ENCODE data around the gene SLC10A1.
"Not testable (repeated sequence)": the region's sequence is repeated elsewhere in the genome, so short reads cannot be mapped to it uniquely, and the experiment has no call there.

Gene SLC10A1

DNA sequence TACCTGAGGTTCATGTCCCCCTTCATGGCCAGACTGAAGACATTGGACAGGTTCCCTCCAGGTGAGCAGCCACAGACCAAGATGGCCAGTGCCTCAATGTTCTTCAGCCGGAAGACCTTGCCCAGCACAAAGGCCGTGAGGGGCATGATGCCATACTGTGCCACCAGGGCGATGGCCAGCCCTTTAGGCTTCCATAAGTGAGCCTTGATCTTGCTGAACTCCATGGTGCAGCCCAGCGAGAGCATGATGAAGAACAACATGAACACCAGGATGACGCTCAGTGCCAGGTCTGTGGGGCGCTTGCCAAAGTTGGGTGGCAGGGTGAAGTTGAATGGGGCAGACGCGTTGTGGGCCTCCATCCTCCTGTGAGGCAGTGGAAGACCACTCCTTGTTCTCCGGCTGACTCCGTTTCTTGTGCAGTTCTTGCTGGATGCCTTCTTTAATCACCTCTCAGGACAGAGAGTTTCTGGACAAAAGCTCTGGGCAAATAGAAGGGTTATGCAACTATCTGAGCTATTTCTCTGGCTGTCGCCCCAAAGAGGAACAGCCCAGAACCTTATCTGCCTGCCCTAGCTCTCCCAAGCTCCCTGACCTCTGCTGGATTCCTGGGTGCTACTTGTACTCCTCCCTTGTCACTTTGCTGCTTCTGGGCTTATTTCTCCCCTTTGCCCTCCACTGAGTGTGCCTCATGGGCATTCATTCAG is at the start of gene SLC10A1:
Gene SLC10A1, minus strand, starts transcription at position 445 of the 704 bp plus-strand sequence. Its CDS starts 86 bp downstream, at position 359.
- DNase-seq (ENCODE audit: low read depth): no peak

DNA sequence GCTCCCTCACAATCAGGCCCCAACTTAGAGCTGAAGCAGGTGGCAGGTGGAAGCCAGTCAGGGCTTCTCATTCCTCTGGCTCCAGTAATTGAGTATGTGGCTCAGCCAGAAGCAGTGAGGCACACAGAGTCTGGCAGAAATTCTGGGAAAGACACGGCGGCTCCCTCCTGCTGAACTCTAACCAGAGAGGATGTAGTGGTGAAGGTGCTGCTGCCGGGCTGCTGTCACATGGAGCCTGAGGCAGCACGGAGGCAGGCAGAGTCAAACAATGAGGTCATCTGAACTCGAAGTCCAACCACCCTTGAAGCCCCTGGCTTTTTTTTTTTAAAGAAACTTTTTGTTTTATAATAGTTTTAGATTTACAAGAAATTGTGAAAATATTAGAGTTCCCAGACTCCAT is 48.7 kb upstream of the SLC10A1 start:
- DNase-seq (ENCODE audit: low read depth): no peak

DNA sequence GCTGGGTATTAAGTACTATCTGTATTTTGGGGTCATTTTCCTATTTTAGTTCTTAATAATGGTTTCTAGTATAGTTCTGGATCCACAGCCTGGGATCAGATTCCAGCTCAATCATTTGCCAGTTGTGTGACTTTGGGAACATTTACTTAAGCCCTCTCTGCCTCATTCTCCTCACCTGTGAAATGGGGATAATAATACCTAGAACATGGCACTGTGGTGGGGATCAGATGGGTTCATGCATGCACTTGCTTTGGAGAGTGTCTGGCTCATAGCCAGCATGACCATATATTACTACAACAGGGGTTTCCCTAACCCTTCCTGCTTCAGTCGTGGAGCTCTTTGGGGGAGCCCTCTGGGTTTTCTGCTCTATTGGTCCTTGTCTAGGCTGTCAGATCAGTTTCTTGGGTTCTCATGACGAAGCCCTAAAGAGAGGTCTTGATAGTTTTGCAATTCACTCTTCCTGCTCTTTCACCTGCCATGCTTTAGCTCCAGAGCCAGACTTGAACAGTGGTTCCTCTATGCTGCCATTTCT is 48.1 kb upstream of the SLC10A1 start:
- no peak for DNase-seq (ENCODE audit: low read depth)

DNA sequence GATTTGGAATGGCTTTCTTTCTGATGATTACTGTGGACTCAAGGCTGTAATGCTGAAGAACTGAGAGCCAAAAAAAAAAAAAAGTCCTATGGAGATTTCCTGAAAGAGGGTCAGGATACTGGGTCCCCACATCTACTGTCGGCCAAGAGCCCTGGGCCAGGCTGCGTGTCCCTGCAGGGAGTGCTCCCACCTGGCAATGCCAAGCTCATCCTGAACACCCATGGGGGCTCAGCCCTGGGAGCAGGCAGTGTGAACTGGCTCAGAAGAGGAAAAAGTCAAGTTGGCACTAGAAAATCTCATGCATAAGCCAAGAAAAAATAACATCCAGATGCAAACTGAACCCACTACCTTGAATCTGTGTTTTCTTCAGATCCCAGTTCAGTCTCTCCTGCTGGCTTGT is 47.1 kb upstream of the SLC10A1 start:
- no peak for DNase-seq (ENCODE audit: low read depth)

DNA sequence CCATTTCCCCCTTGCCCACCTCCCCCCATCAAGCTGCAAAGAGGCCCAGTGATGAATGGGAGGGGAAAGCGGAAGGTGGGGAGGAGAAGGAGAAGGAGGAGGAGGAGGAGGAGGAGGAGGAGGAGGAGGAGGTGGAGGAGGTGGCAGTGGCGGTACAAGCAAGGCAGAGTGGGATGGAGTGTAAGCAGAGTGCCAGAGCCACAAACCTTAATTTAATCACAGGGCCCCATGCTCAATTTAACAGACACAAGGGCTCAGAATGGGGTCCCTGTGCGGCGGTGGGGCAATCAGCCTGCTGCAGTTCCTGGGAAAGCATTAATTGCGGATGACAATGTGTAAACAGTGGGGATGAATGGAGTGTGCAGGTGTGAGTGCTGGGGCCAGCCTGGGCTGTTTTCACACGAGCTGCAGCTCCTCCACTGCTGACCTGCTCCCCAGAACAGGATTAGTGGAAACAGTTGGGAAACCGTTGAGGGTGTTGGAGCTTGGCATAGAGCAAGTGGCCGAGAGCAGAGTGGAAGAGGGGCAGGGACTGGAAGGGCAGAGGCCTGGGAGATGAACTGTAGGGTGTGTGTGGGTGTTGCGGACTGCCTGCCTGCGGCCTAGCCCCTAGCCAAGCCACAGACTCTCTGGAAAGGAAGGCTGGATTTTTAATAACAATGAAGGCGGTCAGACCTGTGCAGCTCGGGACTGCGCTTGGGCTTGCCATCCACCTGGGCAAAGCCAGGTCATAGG is 45.8 kb upstream of the SLC10A1 start:
- DNase-seq (ENCODE audit: low read depth): no peak

DNA sequence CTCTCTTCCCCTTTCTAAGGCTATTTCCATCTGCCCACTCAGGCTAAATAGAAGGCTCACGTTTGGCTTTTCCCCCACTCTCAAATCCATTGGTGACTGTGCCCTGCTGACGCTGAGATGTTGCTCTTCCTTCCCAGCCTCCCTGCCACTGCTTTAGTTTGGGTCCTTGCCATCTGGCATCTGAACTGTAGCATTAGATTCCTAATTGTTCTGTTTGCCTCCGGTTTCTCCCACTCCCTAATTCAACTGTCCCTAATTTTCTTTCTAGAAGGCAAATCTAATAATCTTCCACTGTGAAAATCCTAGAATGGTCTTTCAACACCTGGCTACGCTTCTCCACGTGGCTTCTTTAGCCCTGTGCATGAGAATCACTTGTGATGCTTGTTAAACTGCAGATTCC is 44.6 kb upstream of the SLC10A1 start:
- DNase-seq (ENCODE audit: low read depth): no peak

DNA sequence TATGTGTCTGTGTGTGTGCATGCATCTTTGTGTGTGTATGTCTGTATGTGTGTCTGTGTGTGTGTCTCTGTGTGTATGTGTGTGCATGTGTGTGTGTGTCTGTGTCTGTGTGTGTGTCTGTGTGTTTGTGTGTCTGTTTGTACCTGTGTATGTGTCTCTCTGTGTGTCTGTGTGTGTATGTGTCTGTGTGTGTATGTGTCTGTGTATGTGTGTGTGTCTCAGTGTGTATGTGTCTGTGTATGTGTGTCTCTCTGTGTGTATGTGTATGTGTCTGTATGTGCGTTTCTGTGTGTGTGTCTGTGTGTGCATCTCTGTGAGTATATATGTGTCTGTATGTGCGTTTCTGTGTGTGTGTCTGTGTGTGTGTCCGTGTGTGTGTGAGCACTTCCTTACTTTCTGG is 42.6 kb upstream of the SLC10A1 start:
- DNase-seq (ENCODE audit: low read depth): no peak

DNA sequence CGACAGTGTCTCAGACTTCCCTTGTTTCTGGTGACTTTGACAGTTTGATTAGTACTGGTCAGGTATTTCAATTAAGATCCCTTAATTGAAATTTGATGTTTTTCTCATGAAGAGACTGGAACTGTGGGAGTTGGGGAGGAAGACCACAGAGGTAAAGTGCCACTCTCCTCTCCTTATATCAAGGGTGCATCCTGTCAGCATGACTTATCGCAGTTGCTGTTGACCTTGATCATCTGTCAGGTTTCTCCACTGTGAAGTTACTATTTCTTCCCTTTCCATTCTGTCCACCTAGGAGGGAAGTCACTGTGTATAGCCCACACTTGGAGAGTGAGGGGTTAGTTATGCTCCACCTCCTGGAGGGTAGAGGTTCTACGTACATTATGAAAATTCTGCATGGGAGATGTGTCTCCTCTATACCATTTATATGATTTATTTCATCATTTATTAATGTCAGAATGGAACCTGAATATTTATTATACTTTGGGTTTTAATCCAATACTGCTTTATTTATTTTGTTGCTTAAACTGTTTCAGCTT is 41.9 kb upstream of the SLC10A1 start:
- DNase-seq (ENCODE audit: low read depth): no peak

DNA sequence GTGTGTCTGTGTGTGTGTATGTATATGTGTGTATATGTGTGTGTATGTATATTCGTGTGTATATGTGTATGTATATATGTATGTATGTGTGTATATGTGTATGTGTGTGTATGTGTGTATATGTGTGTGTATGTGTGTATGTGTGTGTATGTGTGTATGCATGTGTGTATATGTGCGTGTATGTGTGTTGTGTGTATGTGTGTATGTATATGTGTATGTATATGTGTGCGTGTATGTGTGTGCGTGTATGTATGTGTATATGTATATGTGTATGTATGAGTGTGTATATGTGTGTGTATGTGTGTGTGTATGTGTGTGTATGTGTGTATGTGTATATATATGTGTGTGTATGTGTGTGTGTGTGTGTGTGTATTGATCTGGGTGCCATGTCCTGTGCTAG is 31.8 kb upstream of the SLC10A1 start:
- DNase-seq (ENCODE audit: low read depth): no peak

DNA sequence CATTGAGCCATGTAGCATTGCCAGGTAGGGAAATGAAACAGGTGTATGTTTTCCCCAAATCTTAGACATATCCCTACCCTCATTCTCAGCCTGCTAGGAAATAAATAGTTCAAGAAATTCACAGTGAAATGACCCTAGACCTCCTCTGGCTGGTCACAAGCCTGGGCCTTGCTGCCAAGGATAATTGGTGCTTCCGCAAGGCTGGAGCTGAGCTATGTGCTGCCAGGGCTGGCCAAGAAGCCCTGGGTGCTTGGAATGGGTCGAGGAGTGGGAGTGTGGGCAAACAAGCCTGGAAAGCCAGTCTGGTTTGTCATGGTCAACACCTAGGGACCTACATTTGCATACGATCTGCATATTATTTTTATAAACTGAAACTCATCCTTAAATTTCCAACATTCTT is 31.3 kb upstream of the SLC10A1 start:
- no peak for DNase-seq (ENCODE audit: low read depth)

DNA sequence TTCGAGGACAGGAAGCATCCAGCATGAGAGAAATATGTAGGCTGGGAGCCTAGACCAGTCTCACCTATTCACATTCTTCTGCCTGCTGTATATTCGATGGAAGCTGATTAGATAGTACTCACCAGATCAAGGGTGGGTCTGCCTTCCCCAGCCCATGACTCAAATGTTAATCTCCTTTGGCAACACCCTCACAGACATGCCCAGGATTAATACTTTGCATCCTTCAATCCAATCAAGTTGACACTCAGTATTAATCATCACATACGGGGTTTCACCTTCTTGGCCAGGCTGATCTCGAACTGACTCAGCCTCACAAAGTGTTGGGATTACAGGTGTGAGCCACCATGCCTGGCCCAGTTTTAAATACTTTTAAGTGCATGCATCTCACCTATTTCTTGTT is 30.5 kb upstream of the SLC10A1 start:
- DNase-seq (ENCODE audit: low read depth): no peak

DNA sequence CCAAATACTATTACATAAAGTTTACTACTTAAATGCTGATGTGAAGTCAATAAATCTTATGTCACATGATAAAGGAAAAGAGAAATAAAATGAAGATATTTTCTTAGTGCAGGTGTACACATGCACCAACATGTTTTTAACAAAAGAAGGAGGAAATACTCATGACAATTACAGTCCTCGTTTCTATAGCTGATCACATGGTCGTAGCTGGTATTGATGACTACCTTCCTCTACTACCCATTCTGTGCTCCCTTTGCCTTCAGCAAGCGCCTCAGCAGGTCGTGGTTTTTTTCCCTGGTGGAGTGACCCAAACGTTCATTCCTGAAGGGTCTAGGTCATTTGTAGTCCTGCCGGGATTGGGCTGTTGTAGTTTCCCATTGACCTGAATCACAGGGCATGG is 25.4 kb upstream of the SLC10A1 start:
- no peak for DNase-seq (ENCODE audit: low read depth)

DNA sequence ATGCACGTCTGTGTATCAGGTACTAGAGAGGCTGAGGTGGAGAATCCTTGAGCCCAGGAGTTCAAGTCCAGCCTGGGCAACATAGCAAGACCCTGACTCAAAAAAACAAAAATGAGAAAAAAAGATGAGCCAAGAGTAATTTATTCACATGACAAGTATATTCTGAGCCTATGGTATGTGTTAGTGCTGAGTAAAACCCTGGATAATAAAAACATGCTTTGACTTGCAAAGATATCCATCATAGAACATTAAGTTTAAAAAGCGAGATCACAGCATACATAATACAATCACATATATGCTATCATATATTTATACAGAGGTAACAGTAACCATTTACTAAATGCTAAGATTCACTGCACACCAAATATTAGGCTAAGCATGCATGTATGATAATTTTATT is 23.9 kb upstream of the SLC10A1 start:
- DNase-seq (ENCODE audit: low read depth): no peak

DNA sequence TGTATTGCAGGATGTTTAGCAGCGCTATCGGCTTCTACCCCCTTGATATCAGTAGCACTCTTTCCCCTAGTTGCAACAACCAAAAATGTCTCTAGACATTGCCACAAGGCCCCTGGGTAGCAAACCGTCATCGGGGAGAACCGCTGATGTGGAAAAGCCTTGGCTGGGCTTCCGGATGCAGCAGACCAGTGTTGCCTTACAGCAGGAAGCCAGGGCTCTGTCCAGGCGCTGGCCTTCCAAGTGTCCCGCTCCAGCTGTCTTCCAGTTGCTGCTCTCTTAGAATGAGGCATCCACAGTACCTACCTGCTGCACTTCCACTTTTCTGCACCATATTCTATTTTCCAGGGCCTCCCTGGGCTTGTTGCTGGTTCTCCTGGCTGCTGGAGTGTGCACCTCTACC is 22.6 kb upstream of the SLC10A1 start:
- DNase-seq (ENCODE audit: low read depth): no peak

DNA sequence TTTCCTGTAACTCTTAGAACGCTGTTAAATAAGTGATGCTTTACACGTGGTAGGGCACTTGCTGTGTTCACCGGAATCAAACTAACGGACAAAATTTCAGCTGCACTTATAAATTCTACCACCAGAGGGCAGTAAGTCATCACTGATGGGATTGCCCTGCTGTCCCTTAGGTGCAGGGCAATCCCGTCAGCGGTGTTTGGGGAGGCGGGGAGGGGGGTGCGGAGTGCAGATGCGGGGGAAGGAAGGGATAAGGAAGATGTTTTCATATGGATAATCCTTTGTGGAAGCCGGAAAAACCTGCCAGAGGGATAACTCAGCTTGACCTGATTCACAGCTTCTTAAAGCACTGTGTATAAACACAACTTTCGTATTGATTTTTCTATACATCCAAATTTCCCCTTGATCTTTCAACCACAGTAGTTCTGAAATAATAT is 21.7 kb upstream of the SLC10A1 start:
- DNase-seq (ENCODE audit: low read depth): no peak

DNA sequence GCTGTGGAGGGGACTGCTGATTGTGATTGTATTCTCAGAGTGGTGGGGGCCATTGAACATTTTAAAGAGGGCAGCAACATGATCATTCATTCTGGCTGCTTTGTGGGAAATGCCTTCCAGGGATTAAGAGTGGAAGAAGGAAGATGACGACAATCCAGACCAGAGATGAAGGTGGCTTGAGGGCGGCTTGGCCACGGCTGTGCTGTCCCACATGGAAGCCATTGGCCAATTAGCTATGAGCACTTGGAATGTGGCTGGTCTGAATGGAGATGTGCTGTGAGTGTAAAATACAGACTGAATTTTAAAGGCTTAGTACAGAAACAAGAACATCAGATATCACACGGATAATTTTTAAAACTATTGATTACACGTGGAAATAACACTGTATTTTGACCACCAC is 19.2 kb upstream of the SLC10A1 start:
- no peak for DNase-seq (ENCODE audit: low read depth)

DNA sequence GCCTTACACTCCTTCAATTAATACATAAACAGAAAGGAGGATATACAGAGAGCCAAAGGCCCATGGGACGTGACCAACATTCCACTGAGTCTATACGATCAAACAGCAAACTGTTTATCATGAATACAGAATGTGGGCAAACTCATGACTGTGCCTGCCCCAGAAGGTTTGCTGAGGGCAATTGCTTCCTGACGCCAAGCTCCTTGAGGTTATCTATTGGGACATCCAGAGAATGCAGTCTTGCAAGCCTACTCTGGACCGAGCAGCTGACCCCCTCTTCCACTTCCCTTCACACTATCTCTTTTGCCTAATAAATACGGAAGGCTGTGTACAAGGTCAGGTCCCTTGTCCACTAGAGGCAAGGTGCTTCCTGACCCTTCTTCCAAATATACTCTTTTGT is 18.5 kb upstream of the SLC10A1 start:
- no peak for DNase-seq (ENCODE audit: low read depth)

DNA sequence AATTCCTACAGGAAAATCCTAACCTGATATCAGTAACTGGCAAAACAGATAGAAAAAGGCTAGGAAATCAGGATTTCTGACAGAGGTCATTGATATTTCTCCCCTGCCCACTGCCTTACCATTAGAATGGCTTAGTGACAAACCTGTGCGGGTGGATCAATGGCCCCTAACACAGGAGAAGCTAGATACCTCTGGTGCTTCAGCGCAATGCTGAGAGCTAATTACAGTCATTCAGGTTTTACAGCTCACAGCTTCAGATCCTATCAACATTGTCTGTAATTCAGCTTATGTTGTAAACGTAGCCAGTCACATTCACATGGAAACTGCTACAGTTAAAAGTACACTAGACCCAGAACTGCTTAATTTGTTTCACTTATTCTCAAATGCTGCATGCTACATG is 17.4 kb upstream of the SLC10A1 start:
- no peak for DNase-seq (ENCODE audit: low read depth)

DNA sequence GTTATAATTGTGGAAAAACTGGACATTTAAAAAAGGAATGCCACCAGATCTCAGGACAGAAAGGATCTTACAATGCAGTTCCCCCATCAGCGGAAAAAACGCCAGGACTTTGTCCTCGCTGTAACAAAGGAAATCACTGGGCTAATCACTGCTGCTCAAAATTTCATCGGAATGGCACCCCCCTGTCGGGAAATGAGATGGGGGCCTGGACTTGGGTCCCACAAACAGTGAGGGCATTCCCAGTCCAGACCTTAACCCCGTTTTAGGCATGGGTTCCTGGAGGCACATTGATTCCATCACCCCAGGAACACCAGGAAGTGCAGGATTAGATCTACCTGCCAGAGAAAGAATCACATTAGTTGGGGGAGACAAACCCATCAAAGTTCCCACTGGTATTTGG is 16.3 kb upstream of the SLC10A1 start:
- not testable (repeated sequence) for DNase-seq (ENCODE audit: low read depth)

DNA sequence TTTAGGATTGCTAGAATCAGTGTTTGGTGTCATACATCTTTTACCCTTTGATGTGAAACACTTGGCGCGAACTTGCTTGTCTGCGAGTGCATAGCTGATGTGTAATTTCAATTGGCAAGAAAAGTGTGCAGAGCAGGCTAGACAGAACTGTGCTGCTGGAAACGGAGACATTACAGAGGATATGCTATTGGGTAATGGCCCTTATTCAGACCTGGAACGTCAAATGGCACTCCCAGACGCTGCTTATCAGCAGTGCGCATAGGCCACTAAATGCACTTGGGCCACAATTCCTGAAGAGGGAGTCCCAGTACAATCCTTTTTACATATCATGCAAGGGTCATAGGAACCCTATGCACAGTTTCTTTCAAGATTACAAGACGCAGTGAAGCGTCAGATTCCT is 15.7 kb upstream of the SLC10A1 start:
- no peak for DNase-seq (ENCODE audit: low read depth)

DNA sequence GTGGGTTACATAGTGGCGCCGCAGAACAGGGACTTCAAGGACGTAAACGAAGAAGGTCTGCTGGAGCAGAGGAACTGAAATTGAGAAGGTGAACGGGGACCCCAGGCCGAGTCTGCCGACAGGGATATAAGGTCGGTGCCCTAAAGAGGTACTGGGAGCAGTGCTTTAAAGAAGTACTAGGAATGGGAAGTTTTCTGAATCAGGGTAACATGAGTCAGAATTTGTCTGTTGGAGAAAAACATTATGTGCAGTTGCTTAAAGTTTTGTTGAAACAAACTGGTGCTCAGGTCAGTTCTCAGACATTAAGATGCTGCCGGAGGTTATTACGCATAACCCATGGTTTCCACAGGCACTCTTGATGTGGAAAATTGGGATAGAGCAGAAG is 14.8 kb upstream of the SLC10A1 start:
- DNase-seq (ENCODE audit: low read depth): no peak

DNA sequence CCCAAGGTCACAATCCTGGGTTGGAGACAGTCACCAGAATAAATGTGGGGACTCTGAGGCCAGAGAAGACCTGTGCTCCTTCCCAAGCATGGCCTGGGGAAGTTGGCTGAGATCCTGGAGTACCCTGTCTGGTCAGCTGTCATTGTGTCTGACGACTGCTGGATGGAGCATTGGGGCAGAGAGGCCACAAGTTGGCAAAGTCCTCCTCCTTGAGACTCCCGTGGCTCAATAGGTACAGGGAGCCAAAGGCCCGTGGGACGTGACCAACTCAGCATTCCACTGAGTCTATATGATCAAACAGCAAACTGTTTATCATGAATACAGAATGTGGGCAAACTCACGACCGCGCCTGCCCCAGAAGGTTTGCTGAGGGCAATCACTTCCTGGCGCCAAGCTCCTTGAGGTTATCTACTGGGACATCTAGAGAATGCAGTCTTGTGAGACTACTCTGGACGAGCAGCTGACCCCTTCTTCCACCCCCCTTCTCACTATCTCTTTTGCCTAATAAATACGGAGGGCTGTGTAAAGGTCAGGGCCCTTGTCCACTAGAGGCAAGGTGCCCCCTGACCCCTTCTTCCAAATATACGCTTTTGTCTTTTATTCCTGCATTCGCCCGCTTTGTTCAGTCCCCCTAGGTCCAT is 14.3 kb upstream of the SLC10A1 start:
- no peak for DNase-seq (ENCODE audit: low read depth)

Measured in stimulated activated CD8-positive, alpha-beta memory T cell treated with anti-CD3 and anti-CD28 coated beads, Interleukin-15, amount 100 ng/mL, for 24 hours (primary cell).